Measurements from ENCODE around the gene TMEM259.
A peak's percentile ranks its signal among the peaks of the same experiment; 100 is the strongest.

Gene TMEM259

DNA sequence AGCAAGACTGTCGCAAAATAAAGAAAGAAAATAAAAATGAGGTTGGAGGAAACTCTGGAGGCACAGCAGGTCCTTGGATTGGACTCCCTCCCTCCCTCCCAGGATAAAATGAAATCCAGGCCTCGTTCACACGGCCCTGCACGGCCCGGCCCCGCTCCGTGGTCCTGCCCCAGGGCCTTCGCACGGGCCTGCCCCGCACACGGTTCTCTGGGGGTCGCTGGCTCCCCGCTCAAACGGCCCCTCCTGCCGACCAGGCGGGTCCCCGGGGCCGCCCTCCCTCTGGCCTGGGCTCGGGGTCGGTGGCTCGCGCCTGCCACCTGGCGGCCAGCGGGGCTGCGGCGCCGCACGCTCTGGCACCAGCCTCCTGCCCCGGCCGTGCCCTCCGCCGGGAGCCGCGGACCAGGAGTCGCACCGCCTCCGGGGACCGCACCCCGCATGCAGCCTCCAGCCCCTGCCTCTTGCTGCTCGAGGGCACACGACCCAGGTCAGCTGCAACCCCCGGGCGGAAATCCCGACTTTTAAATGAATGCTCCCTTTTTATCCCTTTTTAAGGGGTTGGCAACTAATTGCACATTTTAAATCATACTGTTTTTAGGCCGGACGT lies 38.3 kb downstream of the TMEM259 start:
- DNase-seq, result peak; percentile 27

DNA sequence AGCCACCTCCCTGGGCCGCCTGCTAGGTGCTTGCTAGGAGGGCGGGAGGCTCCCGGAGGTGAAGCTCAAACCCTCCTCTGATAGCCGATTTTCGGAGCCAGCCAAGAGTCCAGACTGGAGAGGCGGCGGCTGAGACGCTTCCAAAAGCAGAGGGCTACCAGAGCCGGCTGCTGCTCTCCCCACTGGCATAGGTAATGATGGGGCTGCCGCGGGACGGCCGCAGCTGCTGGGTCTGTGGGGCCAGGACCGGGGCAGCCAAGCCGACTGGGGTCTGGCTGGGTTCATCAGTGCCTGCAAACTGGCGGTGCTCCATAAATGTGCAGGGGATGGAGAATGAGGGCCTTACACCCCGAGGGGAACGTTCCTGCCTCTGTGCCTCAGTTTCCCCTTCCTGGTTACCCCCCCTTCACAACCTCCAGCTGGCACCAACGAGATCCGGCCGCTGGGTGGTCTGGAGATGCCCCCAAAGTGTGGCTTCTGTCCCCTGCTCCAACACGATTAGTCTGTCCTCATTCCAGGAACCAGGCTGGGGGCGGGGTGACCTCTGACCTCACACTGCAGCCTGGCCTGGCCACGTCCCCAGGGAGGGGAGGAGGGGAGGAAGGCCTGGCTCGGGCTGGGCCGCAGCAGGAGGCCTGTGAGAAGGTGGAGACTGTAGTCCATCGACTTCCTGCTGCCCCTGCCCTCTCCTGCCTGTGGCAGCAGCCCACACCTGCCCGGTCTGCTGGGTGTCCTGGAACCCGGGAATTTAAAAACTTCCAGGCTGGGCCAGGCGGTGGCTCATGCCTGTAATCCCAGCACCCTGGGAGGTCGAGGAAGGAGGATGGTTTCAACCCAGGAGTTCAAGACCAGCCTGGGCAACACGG lies 40.6 kb downstream of the TMEM259 start:
- DNase-seq, result no peak

DNA sequence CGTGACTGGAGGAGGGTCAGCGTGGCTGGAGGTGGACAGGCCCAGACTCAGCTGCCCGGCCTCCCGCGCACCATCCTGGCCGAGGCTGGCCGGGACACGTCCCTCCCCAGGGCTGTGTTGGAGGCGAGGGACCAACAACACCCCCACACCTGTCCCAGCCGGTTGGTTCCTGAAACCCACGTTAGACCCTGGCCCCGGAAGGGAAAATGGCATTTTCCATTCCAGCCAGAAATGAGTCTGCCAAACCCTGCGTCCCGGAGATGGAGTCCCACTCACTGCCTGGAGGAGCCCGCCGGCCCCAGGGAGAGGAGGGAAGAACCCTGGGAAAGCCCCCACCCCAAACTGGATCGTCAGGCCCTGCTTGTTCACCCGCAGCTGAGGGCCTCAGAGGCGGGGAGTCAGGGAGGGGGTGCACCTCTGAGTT lies 41.6 kb downstream of the TMEM259 start:
- no peak for DNase-seq

DNA sequence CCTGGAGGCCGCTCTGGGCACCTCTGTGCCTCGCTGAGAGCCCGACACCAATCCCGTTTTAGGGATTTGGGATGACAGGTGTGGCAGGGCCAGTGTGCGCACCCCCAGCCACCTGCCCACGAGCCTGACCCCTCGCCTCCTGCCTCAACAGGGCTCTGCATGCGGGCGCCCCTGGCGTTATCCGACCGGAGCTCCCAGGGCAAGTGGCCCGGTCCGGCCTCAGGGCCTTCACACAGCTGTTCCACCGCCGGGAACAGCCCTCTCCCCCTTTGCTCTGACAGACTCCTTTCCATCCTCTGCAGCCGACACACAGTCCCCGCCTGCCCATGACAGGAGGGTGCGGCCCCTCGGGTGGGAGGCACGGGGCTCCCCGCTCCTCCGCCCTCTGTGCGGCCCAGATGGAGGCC lies 43.9 kb downstream of the TMEM259 start:
- DNase-seq, result no peak

DNA sequence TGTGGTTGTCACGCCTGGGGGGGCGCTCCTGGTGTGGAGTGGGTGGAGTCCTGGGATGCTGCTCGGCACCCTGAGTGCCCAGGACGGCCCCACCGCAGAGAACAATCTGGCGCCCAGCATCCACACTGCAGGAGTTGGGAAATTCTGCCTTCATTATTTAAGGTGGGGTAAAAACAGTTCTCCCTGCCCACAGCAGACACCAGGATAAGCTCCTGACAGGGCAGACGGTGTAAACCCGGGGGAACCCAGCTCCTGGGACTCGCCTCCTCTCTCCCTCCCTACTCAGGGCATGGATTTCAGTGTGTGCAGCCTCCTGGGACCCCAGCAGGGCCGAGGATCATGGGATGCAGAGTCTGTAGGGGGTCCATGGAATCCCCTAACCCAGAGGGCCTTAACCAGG lies 44.4 kb downstream of the TMEM259 start:
- DNase-seq, result no peak

DNA sequence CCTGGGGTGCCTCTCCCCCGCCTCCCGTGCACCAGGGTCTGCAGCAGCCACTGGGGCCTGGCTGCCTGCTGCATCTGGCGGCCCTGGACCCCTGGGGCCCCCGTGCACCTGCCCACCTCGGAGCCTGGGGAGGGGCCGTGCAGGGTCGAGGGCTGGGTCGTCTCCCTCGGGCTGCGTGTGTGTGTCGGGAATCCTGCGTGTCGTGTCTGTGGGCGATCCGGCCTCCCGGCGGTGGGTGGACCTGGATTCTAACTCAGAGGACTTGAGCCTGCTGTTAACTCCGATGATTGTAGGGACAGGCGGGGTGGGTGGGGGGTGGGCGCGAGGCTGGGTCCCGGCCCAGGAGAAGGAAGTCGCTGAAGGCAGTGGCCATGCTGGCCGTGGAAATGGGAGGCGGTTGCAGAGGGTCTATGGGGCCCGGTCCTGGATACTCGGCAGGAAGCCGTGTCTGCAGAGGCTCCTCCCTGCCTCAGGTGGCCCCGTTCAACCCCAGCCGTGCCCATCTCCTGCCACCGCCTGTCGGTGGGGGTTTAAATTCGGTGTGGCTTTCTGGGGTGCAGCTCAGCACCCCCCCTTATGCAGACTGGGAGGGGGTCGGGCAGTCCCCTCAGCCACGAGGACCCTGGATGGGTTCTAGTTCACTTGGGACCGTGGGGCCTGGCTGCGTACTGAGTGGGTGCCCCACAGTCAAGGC lies 46.2 kb downstream of the TMEM259 start:
- DNase-seq, result no peak

DNA sequence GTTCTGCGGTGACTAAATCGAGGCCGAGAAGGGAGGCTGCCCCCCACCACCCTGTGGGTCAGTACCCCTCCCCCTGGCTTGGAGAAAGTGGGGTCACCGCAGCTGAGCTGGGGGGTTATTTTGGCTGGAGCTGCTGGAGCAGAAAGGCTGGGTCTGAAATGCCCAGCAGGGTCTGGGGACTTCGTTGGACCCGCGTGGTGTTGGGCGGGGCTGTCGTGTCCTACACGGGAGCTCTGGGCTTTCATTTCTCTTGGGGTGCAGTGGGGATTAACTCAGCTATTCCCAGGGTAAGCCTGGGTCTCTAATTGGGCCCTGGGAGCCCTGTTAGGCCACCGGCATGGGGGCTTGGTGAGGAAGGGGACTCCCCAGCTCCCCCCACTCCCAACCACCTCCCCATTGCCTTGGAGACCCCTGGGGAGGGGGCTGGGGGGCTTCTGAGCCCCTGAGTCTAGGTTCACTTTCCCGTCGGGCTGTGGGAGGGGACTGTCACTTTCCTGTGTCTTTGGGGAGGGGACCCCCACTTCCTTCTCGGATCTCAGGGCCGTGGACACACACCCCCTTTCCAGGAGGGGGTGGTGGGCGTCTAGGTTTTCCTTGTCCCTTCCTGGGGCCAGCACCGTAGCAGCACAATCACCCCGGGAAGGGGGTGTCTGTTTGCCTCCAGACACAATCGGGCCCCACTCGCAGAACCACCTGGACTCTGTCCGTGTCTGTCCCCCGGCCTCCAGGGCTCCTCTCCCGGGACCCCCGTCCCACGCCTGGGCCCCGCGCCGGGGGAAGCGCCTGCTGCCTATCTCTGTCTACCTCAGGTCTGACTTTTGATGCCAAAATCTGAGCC lies 47.0 kb downstream of the TMEM259 start:
- DNase-seq, result no peak

DNA sequence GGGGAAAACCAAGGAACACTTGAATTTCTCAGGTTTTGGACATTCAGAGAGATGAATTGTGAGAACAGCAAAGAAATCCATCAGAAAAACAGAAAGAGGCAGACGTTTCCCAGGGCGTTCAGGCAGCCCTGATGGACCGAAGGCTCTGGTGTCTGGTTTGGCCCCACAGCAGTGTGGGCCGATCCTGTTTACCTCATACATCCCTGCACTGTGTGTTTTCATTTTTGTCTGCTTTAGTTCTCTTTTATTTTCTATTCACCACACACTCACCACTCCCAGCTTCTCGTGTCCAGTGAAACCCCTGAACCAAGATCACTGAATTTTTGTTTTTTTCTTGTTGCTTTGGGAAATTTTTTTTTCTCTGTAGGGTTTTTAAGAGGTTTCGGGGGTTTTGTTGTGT lies 48.6 kb downstream of the TMEM259 start:
- DNase-seq, result no peak

DNA sequence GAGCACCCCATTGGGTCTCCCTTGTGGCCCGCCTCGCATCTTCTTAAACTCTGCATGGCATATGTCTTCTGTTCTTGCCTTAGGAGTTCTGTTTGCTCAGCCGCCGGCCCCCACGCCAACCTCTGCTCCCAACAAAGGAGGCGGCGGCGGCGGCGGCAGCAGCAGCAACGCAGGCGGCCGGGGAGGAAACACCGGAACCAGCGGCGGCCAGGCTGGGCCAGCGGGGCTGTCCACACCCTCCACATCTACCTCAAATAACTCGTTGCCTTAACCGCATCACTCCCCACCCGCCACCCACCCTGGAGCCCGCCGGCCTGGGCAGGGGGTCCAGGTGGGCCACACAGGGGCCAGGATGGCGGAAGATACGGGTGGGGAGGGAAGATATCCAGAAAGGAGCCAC lies 49.1 kb downstream of the TMEM259 start:
- DNase-seq, result no peak

DNA sequence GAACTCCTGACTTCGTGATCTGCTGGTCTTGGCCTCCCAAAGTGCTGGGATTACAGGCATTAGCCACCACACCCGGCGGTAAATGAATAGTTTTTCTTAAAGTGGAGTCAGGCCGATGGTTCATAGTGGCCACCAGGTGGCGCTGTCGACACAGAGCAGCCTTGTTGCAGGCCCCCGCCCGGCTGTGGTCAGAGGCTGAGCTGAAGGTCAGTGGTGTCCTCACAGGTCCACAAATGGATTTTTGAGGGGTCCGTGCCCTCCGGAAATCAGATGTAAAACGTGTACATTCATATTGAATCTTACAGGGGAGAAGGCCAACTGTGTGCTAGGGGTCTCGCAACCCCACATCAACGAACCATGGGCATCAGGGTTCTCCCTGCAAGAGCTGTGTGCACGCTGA lies 50.2 kb downstream of the TMEM259 start:
- DNase-seq, result no peak

DNA sequence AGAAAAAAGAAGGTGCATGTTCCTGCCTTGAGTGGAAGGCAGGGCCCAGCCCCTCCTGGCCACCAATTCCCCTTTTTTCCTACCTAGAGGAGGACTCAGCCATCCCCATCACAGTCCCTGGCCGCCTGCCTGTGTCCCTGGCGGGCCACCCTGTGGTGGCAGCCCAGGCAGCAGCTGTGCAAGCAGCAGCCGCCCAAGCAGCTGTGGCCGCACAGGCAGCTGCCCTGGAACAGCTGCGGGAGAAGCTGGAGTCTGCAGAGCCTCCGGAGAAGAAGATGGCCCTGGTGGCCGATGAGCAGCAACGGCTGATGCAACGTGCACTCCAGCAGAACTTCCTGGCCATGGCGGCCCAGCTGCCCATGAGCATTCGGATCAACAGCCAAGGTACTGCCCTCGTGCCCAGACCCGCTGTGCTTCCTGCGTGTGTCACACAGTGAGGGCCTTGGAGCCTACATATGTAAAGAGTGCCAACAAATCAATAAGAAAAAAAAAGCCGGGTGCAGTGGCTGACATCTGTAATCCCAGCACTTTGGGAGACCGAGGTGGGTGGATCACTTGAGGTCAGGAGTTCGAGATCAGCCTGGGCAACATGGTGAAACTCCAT lies 54.3 kb downstream of the TMEM259 start:
- no peak for DNase-seq

DNA sequence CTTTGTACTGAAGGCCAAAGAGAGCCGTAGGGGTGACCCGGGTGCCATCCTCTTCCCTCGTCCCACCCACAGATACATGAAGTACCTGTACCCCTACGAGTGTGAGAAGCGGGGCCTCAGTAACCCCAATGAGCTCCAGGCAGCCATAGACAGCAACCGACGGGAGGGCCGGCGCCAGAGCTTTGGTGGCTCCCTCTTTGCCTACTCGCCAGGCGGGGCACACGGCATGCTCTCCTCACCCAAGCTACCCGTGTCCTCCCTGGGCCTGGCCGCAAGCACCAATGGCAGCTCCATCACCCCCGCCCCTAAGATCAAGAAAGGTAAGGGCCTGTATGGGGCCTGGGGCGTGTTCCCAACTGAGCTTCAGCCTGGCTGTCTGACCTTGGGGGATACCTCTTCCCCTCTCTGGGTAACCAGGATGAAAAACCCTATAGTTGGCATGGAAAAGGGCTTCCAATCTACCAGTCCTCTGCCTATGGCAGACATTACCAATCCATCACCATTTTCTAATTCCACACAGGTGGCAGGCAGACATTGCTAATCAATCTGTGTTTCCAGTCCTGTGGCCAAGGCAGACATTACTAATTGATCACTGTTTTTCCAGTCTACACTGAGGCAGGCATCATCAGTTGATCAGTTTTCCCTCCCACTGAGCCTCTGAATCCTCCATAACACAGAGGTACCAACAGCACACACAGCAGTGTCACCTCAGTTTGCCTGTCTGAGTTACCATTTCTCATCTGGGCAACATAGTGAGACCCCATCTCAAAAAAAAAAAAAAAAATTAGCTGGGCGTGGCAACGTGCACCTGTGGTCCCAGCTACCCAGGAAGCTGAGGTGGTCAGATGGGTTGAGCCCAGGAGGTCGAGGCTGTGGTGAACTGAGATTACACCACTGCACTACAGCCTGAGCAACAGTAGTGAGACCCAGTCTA lies 55.9 kb downstream of the TMEM259 start:
- DNase-seq, result no peak

DNA sequence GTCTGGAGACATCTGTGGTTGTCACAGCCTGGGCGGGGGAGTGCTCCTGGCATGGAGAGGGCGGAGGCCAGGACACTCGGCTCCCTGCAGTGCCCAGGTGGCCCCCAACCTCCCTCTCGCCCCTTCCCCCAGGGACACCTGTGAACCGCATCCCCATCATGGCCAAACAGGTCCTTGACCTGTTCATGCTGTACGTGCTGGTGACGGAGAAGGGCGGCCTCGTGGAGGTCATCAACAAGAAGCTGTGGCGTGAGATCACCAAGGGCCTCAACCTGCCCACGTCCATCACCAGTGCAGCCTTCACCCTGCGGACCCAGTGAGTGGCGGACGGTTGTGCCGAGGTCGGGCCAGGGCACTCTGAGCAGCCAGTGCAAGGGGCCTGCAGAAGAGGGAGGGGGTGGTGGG lies 56.8 kb downstream of the TMEM259 start:
- no peak for DNase-seq

DNA sequence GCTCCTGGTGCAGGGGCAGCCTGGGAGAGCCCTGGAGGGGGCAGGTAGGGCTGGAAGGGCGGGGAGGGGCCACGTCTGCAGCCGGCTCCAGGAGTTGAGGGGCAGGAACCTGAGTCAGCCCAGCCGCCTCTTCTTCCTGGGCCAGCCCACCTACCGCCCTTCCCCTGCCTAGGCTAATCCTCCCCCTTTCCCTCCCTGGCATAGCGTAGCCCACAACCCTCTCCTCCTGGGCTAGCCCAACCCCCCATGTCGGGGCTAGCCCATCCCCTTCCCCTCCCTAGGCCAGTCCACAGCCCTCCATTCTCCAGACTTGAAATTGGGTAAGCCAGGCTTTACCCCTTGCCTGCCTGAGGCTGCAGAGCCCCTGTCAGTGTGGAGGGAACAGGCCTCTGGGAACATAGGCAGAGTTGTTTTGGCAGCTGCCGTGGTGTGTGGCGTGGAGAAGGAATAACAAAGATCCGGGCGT lies 57.4 kb downstream of the TMEM259 start:
- no peak for DNase-seq

DNA sequence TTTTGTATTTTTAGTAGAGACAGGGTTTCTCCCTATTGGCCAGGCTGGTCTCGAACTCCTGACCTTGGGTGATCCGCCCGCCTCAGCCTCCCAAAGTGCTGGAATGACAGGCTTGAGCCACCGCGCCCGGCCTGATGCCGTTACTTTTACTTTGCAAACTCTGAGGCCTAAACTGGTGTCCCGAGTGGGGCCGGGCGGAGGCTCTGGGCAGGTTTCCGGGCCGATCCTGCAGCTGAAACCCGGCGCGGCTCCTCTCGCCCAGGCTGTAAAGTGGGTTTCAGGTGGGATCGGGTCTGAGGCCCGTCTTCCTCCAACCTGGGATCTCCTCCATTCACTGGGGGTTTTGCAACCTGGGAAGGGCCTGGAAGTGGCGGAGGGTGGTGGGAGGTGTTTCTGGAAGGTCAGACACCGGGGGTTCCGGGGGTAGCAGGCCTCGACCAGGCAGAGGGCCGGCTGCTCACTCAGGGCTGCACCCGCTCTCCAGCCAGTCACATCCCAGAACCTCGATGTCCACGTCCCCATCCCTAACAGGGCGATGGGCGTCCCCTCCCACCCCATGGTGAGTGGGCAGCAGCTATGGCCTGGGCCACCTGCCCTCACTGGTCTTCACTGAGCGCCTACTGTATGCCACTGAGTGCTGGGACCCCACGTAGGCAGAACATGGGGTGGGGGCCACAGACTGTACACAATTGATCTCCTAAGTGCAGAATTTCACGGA lies 58.1 kb downstream of the TMEM259 start:
- DNase-seq, result no peak

DNA sequence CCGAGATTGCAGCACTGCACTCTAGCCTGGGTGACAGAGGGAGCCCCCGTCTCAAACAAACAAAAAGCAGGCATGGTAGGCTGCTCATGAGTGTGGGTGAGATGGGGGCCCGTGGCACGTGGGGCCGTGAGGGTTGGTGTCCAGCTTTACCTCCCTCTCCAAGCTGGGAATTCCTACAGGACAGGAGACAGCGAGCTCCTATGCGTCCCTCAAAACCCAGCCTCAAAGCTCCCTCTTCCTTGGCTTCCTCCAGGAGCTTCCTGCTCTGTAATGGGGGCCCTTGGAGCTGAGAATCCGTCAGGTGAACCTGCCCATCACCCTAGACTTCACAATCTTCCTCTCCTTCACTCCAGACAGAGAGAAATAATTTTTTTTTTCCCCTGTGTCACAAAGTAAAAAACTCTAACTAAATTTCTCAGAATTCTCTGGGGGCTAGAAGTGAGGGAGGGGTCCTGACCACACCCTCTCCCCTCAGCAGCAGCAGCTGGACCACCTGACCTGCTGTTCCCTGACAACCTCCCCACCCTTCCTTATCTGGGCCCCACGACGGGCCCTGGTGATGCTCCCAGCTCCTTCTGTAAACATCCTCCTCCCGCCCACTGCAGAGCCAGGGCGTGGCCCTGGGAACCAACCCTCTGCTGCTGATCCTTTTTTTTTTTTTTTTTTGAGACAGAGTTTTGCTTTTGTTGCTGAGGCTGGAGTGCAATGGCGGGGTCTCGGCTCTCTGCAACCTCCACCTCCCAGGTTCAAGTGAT lies 58.9 kb downstream of the TMEM259 start:
- DNase-seq, result no peak

DNA sequence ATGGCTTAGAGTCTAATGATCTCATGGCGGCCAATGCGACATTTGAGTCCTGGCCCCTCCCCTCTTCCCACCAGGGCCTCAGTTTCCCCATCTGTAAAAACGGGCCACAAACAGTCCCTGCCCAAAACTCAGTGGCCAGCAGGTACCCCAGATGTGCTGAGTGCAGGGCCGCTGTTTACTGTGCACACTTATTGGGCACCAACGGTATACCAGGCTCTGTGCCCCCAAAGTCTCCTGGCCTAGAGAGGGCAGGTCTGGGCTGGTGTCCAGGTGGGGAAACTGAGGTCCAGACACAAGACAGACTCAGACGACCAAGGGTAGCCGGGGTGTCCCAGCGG lies 60.4 kb downstream of the TMEM259 start:
- no peak for DNase-seq

DNA sequence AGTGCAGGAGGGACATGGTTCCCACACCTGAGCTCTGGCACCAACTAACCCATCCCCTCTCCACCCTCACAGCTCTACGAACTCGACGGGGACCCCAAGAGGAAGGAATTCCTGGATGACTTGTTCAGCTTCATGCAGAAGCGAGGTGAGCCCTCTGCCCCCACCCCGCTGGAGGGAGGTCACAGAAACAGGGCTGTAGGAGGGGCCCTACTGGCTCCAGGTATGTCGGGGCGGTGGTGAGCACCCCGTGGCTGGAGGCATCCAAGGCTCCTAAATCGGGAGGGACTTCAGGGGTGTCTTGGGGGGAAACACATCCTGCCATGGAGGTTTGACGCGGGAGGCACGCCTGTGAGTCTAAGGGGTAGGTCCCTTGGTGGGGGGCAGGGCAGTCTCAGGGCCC lies 60.9 kb downstream of the TMEM259 start:
- DNase-seq, result no peak
